Aorta (tissue), 5 donors: ENCODE results near the gene SPTBN5. TPM values are rescaled to one million over a fixed set of nuclear protein-coding genes. Genes with fewer than 3 reads are reported as not detected.

ENCODE experiments used
- ATAC-seq: fragments of 200-7000 bp; cut with Tn5 transposase; one replicate; pipeline ENCODE4 v1.9.1; 2022; ENCODE audit warnings: moderate library complexity; ENCODE audit not compliant: low FRiP score
- DNase-seq, 2 donors: peaks; one replicate each; pipeline ENCODE4 v3.0.0-alpha.2; 2020
- H3K27ac ChIP-seq, 2 donors: one replicate each; pipeline ENCODE4 v1.5.1; 2013; ENCODE audit warnings: low read length in 2 of 2, mild to moderate bottlenecking in 2 of 2, moderate library complexity in 2 of 2, control low read depth in 1 of 2, inconsistent platforms in 1 of 2, low read depth in 1 of 2
- H3K27me3 ChIP-seq, 2 donors: one replicate each; pipeline ENCODE4 v1.6.1; 2013; ENCODE audit warnings: control low read depth in 1 of 2, low read length in 1 of 2, mild to moderate bottlenecking in 1 of 2, moderate library complexity in 1 of 2; ENCODE audit not compliant: insufficient read depth in 2 of 2, control insufficient read depth in 1 of 2
- H3K36me3 ChIP-seq, 2 donors: one replicate each; pipeline ENCODE4 v1.6.1; 2013; ENCODE audit warnings: control low read depth in 1 of 2, low read length in 1 of 2, mild to moderate bottlenecking in 1 of 2; ENCODE audit not compliant: insufficient read depth in 2 of 2, control insufficient read depth in 1 of 2
- H3K4me1 ChIP-seq, 2 donors: one replicate each; pipeline ENCODE4 v1.6.1; 2013; ENCODE audit warnings: low read length in 2 of 2, control low read depth in 1 of 2, mild to moderate bottlenecking in 1 of 2, moderate library complexity in 1 of 2; ENCODE audit not compliant: insufficient read depth in 2 of 2, control insufficient read depth in 1 of 2
- H3K4me3 ChIP-seq, 2 donors: one replicate each; pipeline ENCODE4 v1.5.1; 2013; ENCODE audit warnings: low read length in 2 of 2, control low read depth in 1 of 2, mild to moderate bottlenecking in 1 of 2
- H3K9me3 ChIP-seq: one replicate; pipeline ENCODE4 v1.6.1; 2013; ENCODE audit warnings: mild to moderate bottlenecking, low read length; ENCODE audit not compliant: control insufficient read depth
- WGBS, 2 donors: extraction: QIAGEN DNeasy Blood & Tissue Kit; methylation state at CpG; one replicate each; pipeline ENCODE4 v1.1.7; 2013; 5-methylcytosine and 5-hydroxymethylcytosine counted together
- intact Hi-C, 2 donors: fragments of 100-400 bp; cut with DNase I; formaldehyde crosslinking; loops; one replicate each; pipeline versions ENCODE4 v1.14.2 to v1.15.0; 2022
- polyA plus RNA-seq, 2 donors: library from polyadenylated mRNA; stranded (reverse); fragments of 200-250 nt; gene quantifications; one replicate each; pipeline ENCODE4 v1.2.3, GENCODE V29; 2013
- total RNA-seq, 2 donors: library from RNA; stranded (reverse); fragmentation: NEBNext Ultra II Directional; extraction: Animal tissue kit (Norgen Biotek cat#: 25700); gene quantifications; one replicate each; pipeline ENCODE4 v1.2.1, GENCODE V29; 2021
- donor health status: healthy with polysubstance abuse.
- donor health status: Bipolar disorder and iron deficiency.
- donor health status: DM: no; HTN: no; CAD: no.
- donor health status: DM: no; HTN: no; CAD: no.
- donor health status: DM: yes; HTN: yes; CAD: no.

The SPTBN5 gene
- total and polyA plus RNA-seq, 4 donors, result 0.63 to 10.5 (median 3.7) TPM

DNA sequence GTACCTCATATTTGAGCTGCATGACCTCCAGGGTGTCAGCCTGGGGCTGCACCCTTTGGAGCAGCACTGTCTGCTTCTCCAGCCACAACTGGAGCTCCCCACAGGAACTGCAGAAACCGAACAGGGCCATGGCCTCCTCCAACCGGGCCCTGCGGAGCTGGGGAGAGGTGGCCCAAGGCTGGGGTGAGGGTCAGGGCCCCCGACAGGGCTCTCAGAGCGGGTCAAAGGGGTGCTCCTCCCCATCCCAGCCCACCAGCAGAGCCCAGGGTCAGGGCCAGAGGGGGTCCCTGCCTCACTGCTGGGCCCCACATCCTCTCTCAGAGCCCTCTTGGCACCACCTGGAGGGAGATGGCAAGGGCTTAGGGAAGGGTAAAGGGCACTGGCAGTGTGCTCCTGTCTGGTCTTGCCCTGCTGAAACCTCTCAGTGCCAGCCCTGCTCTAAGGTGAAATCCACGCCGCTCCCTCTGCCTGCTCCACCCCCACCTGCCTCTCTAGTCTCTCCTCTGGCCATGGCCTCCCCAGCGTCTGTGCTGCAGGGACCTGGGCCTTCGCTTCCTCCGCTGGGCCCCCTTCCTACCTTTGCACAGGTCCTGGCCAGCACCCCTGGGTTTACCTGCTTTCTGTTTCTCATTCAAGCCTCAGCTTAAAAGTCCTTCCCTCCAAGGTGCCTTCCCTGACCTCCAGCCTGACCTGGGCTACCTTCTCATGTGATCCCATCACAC is 13.5 kb downstream of the SPTBN5 start:
- ATAC-seq, result no peak
- Histone ChIP-seq H3K4me3 (no peak overlapping the region), H3K27me3 (no peaks in the 10 kb centered on the region), H3K4me1 (no peaks in the 10 kb centered on the region), H3K36me3 (no peaks in the 10 kb centered on the region), H3K9me3 (no peaks in the 10 kb centered on the region), H3K27ac (no peak overlapping the region)
- DNase-seq, result no peak
- WGBS, 2 donors, result 99% methylated on average over 10 of the region's 10 CpGs
- intact Hi-C loops, result no loop called here

DNA sequence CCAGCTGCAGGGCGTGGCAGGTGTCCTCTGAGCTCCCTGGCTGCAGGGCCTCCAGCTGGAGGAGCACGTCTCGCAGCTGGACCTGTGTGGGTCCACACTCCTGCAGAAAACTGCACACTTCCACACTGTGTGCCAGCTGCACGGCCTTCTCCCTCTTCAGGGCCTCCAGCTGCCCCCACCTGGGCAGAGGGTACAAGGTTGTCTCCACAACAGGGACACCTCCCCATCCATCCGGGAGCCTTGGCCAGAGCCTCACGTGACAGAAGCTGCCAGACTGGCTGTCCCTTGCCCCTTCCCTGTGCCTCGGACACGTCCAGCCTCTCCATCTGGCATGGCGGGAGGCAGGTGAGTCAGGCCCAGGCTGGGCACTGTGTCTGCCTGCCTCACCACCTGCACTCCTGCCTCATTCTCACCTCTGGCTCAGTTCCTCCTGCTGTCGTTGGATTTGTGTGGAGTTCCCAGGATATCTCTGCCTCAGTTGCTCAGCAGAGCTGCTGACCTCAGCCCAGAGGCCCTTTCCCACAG is 14.5 kb downstream of the SPTBN5 start:
- intact Hi-C loops, result no loop called here
- no peak overlapping the region for H3K27ac ChIP-seq
- no peak overlapping the region for H3K4me3 ChIP-seq
- ATAC-seq (no peak), DNase-seq (no peak)
- H3K9me3 ChIP-seq, result no peaks in the 10 kb centered on the region
- H3K36me3 ChIP-seq, result no peaks in the 10 kb centered on the region
- no peaks in the 10 kb centered on the region for H3K4me1 ChIP-seq
- 94 to 96% methylated on average over 10 of the region's 10 CpGs for WGBS, 2 donors
- H3K27me3 ChIP-seq, result no peaks in the 10 kb centered on the region

DNA sequence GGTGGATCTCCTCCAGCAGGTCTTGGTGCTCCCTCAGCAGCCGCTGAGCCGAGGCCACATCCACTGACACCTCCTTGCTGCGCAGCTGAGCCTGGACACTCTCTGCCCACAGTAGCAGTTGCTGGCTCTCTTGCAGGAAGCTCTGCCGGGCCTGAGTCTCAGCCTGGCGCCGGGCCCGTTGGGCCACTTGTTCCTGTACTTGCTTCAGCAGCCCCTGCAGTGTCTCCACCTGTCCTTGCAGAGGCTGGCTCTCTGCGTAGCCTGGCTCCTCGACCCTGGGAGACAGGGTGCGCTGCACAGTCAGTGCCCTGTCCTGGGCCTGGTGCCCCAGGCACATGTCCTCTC is 15.5 kb downstream of the SPTBN5 start:
- Histone ChIP-seq H3K4me1 (no peaks in the 10 kb centered on the region), H3K4me3 (no peak overlapping the region), H3K9me3 (no peaks in the 10 kb centered on the region), H3K36me3 (no peaks in the 10 kb centered on the region), H3K27me3 (no peaks in the 10 kb centered on the region), H3K27ac (no peak overlapping the region)
- no peak for ATAC-seq
- no peak for DNase-seq
- intact Hi-C loops, result no loop called here
- WGBS, 2 donors, result 87 to 88% methylated on average over 10 of the region's 10 CpGs

DNA sequence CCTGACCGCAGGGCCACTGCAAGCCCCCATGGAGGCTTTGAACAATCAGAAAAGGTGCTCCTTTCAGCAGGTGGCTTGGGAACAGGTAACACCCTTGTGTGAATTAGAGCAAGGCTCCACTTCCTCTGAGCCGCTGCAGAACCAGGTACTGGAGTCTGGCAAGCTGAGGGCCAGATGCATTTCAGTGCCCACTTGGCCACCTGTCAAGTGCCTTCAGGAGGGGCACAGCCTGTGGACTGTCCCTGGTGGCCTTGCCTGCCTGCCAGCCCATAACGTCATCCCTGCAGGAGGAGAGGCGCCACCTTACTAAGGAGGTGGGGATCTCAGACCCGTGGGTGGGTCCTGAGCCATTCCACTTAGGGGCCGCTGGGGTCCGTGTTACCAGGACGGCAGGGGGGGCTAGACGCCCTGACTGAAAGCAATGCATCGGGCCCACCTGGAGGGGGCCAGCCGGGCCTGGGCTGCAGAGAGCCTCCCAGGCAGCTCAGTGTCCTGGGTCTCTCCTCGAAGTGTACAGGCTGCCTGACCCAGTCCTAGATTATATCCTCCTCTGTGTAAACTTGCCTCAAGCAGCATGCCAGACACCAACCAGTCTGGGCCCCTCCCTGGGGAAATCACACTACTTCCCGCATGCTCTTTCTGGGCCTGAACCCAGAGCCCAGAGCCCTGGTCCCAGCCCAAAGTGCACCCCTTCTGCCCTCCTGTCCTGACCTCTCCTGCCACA is 16.1 kb downstream of the SPTBN5 start:
- no peaks in the 10 kb centered on the region for H3K36me3 ChIP-seq
- H3K27ac ChIP-seq, result no peak overlapping the region
- no peaks in the 10 kb centered on the region for H3K4me1 ChIP-seq
- no peaks in the 10 kb centered on the region for H3K9me3 ChIP-seq
- no peak overlapping the region for H3K4me3 ChIP-seq
- H3K27me3 ChIP-seq, result no peaks in the 10 kb centered on the region
- intact Hi-C loops, result no loop called here
- ATAC-seq (no peak), DNase-seq (no peak)
- WGBS, 2 donors, result 80 to 84% methylated on average over 13 of the region's 13 CpGs

DNA sequence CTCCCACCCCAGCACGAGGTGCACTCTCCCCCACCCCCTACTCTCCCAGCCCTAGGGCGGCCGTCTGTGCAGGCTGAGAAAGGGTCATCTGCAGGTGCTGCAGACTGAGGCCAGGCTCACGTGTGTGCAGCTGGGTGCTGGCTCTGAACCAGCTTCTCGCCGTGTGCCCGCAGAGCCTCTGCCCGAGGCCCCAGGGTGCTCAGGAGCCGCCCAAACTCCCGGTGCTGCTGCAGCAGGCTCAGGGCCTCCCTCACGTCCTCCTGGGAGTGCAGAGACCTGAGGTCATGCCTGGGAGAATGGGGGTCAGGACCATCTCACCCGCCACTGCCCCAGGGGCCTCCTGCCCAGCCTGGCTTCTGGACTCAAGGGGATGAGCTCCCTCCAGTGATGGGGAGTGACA is 17.2 kb downstream of the SPTBN5 start:
- intact Hi-C loops, result no loop called here
- 80 to 82% methylated on average over 12 of the region's 12 CpGs for WGBS, 2 donors

DNA sequence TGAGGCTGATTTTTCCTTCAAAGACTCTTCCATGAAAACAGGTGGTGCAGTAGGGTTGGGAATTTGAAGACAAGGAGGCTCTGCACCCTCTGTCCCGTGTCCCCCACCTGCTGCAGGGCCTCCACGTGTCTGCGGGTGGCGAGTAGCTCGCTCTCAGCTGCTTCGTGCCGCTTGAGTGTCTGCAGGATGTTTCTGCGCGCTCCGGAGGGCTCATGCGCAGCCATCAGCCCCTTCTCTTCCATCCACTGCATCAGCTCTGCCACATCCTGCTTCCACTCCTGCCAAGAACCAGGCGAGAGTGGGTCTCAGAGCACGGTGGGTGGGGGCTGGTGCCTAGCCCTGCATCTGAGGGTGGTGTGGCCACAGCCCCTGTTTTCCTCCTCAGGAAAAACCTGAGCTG is 17.8 kb downstream of the SPTBN5 start:
- H3K4me3 ChIP-seq, result no peak overlapping the region
- DNase-seq (no peak), ATAC-seq (no peak)
- no peaks in the 10 kb centered on the region for H3K36me3 ChIP-seq
- WGBS, 2 donors, result 90 to 91% methylated on average over 13 of the region's 13 CpGs
- H3K4me1 ChIP-seq, result no peaks in the 10 kb centered on the region
- no peak overlapping the region for H3K27ac ChIP-seq
- no peaks in the 10 kb centered on the region for H3K9me3 ChIP-seq
- no peaks in the 10 kb centered on the region for H3K27me3 ChIP-seq
- intact Hi-C loops, result no loop called here

More for the DNA sequence above, 17.2 kb downstream of the SPTBN5 start:
- ATAC-seq (no peak), DNase-seq (no peak)
- Histone ChIP-seq H3K4me1 (no peaks in the 10 kb centered on the region), H3K27me3 (no peaks in the 10 kb centered on the region), H3K9me3 (no peaks in the 10 kb centered on the region), H3K36me3 (no peaks in the 10 kb centered on the region), H3K27ac (no peak overlapping the region), H3K4me3 (no peak overlapping the region)

DNA sequence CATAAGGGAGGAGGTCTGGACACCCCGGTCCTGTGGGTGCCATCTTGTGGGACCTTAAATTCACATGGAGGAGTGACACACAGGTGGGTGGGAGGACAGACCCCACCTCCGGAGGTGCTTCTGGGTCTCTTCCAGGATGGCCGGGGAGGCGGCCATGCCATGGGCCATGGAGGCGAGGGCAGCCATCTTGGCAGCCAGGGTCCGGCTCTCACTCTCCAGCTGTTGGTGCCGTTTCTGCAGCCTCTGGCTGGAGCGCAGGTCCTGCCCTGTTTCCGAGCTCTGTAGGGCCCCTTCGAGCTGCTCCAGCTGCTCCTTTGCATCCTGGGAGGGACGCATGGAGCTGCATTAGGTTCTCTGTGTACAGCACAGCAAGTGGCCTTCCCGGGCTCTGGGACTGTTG is 19.1 kb downstream of the SPTBN5 start:
- ATAC-seq, result no peak
- Histone ChIP-seq H3K27me3 (no peaks in the 10 kb centered on the region), H3K9me3 (no peaks in the 10 kb centered on the region), H3K4me1 (no peaks in the 10 kb centered on the region), H3K4me3 (no peak overlapping the region), H3K36me3 (no peaks in the 10 kb centered on the region), H3K27ac (no peak overlapping the region)
- intact Hi-C loops, result no loop called here
- DNase-seq, result no peak
- WGBS, 2 donors, result 94 to 97% methylated on average over 12 of the region's 12 CpGs

DNA sequence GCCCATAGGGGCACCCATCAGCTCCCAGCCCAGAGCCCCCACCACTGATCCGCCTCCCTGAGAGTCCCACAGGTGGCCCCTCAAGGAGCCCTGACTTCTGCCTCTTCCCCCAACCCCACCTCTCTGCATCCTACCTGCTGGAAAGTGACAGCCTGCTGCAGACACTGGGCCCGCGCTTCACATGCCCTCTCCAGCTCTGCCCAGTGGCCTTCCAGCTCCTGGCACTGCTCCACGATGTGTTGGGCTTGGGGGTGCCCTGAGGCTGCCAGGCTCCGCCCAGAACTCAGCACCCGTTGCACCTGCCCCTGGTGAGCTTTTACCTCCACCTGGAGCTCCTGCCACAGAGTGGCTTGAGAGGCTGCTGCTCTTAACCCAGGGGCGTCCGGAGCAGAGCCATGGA is 20.1 kb downstream of the SPTBN5 start:
- 90 to 92% methylated on average over 8 of the region's 8 CpGs for WGBS, 2 donors

More for the DNA sequence above, 20.1 kb downstream of the SPTBN5 start:
- DNase-seq (no peak), ATAC-seq (no peak)
- H3K27ac ChIP-seq, result no peak overlapping the region
- no peaks in the 10 kb centered on the region for H3K36me3 ChIP-seq
- no peak overlapping the region for H3K4me3 ChIP-seq
- H3K9me3 ChIP-seq, result no peaks in the 10 kb centered on the region
- intact Hi-C loops, result no loop called here
- no peaks in the 10 kb centered on the region for H3K27me3 ChIP-seq
- no peaks in the 10 kb centered on the region for H3K4me1 ChIP-seq
